Erythroblast (primary cell): Measurements from ENCODE around the gene RNU1-4.
"Not testable (repeated sequence)": the region's sequence is repeated elsewhere in the genome, so short reads cannot be mapped to it uniquely, and the experiment has no call there.

ENCODE experiments used
- GATA1 ChIP-seq: IDR thresholded peaks from 2 replicates; pipeline ENCODE4 v1.6.1; 2011; ENCODE audit warnings: low read depth, mild to moderate bottlenecking, control low read depth, low read length, moderate library complexity
- POLR2A ChIP-seq: IDR thresholded peaks from 2 replicates; pipeline ENCODE4 v1.6.1; 2011; ENCODE audit warnings: mild to moderate bottlenecking, low read length

GRCh38 chr1:16766689-16767256, 26.5 kb downstream of the RNU1-4 start:
- TF ChIP-seq POLR2A, GATA1: not testable (repeated sequence)
